ENCODE measurements around the gene IGF2R. TPM values are rescaled to one million over a fixed set of nuclear protein-coding genes. Genes with fewer than 3 reads are reported as not detected.
A peak's percentile ranks its signal among the peaks of the same experiment; 100 is the strongest.

The IGF2R gene
- total RNA-seq, 1 experiment from 2014 or later: 31.5 TPM

- Histone ChIP-seq H3K27me3 (ENCODE audit: low read length) (no peaks in the 10 kb centered on the region), H3K9me2 (replicated peaks; ENCODE audit: low read length) (no peaks in the 10 kb centered on the region), H3K4me2 (ENCODE audit: low read length) (peak overlapping the region; percentile 82), H3K9me3 (ENCODE audit: low read length) (no peaks in the 10 kb centered on the region), H3K9ac (ENCODE audit: low read length) (peak overlapping the region; percentile 84), H3K4me3 (ENCODE audit: low read length) (peak overlapping the region; percentile 60), H3K36me3 (ENCODE audit: low read depth, low read length) (peaks cover 35% of the 10 kb centered on the region), H3K79me2 (ENCODE audit: low read length) (peaks cover 17% of the 10 kb centered on the region; the same call in 1 of the 2 replicates), H3K27ac (ENCODE audit: low read length) (peak overlapping the region; percentile 99), H4K20me1 (ENCODE audit: low read length) (no peaks in the 10 kb centered on the region), H3F3A (ENCODE audit: low read length, unreplicated experiment) (peaks cover 6% of the 10 kb centered on the region), H2AFZ (ENCODE audit: low read length) (no peak overlapping the region), H3K4me1 (ENCODE audit: insufficient read depth, low read length) (peaks cover 43% of the 10 kb centered on the region)
- POLR2A ChIA-PET (ENCODE audit: unreplicated experiment): interaction anchor here (0.7 kb wide), 1 partner anchor 63 kb away, joined by 5 read pairs; no protein-coding TSS in a partner anchor
- DNase-seq (peak; percentile 80), ATAC-seq (peak; percentile 80)
- no peak for TF ChIP-seq EZH2 (IDR thresholded peaks at IDR 0.05; ENCODE audit: low read length, unreplicated experiment)
- TF ChIP-seq EZH2phosphoT487 (IDR thresholded peaks at IDR 0.05; ENCODE audit: borderline replicate concordance, low read length): no peak
- TF ChIP-seq, protein P1, sequence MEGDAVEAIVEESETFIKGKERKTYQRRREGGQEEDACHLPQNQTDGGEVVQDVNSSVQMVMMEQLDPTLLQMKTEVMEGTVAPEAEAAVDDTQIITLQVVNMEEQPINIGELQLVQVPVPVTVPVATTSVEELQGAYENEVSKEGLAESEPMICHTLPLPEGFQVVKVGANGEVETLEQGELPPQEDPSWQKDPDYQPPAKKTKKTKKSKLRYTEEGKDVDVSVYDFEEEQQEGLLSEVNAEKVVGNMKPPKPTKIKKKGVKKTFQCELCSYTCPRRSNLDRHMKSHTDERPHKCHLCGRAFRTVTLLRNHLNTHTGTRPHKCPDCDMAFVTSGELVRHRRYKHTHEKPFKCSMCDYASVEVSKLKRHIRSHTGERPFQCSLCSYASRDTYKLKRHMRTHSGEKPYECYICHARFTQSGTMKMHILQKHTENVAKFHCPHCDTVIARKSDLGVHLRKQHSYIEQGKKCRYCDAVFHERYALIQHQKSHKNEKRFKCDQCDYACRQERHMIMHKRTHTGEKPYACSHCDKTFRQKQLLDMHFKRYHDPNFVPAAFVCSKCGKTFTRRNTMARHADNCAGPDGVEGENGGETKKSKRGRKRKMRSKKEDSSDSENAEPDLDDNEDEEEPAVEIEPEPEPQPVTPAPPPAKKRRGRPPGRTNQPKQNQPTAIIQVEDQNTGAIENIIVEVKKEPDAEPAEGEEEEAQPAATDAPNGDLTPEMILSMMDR (conservative IDR thresholded peaks at IDR 0.05; ENCODE audit: low read depth, low read length): no peak
- CTCF ChIA-PET: no interaction called here
- intact Hi-C loops (cut with micrococcal nuclease): loop anchor here (2.0 to 5.0 kb wide), 2 partner anchors 70 to 179 kb away; no protein-coding TSS in a partner anchor
- BruUV-seq (replicated peaks): no TSS peak
Observed at GRCh38 chr6:160042014-160042773, 73.3 kb downstream of the IGF2R start.

DNA sequence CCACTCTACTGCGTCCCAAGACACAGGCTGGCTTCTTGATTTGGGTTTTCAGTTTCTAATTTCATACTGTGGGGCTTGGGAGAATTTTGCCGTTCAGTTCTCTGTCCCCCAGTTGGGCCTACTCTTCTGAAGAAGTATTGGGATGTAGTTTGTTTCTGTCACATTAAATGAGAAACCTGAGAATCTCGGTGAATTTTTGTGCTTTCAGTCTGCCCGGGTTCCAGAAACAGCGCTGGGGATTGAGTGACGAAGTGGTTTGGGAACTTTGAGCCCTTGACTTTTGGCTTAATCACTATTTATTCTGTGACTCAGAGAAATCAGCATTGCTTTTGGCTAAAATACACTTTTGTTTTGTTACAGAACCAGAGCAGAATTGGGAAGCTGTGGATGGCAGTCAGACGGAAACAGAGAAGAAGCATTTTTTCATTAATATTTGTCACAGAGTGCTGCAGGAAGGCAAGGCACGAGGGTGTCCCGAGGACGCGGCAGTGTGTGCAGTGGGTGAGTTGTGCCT, 74.0 kb downstream of the IGF2R start:
- Histone ChIP-seq H3F3A (ENCODE audit: low read length, unreplicated experiment) (peaks cover 6% of the 10 kb centered on the region), H3K36me3 (ENCODE audit: low read depth, low read length) (peaks cover 37% of the 10 kb centered on the region), H3K27ac (ENCODE audit: low read length) (peak overlapping the region; percentile 99), H3K4me2 (ENCODE audit: low read length) (peak overlapping the region; percentile 82), H2AFZ (ENCODE audit: low read length) (no peak overlapping the region), H3K9me3 (ENCODE audit: low read length) (no peaks in the 10 kb centered on the region), H4K20me1 (ENCODE audit: low read length) (no peaks in the 10 kb centered on the region), H3K27me3 (ENCODE audit: low read length) (no peaks in the 10 kb centered on the region), H3K4me1 (ENCODE audit: insufficient read depth, low read length) (peaks cover 36% of the 10 kb centered on the region), H3K9ac (ENCODE audit: low read length) (peak overlapping the region; percentile 84), H3K4me3 (ENCODE audit: low read length) (peak overlapping the region; percentile 60), H3K9me2 (replicated peaks; ENCODE audit: low read length) (no peaks in the 10 kb centered on the region), H3K79me2 (ENCODE audit: low read length) (peaks cover 11% of the 10 kb centered on the region; the same call in 1 of the 2 replicates)
- peak; percentile 65 for ATAC-seq
- POLR2A ChIA-PET (ENCODE audit: unreplicated experiment): no interaction called here
- no peak for TF ChIP-seq EZH2 (IDR thresholded peaks at IDR 0.05; ENCODE audit: low read length, unreplicated experiment)
- TF ChIP-seq EZH2phosphoT487 (IDR thresholded peaks at IDR 0.05; ENCODE audit: borderline replicate concordance, low read length): no peak
- TF ChIP-seq, protein P1 (conservative IDR thresholded peaks at IDR 0.05; ENCODE audit: low read depth, low read length): no peak
- CTCF ChIA-PET: no interaction called here
- BruUV-seq (replicated peaks): no TSS peak
- intact Hi-C loops (cut with micrococcal nuclease): loop anchor here (2.0 to 5.0 kb wide), 2 partner anchors 71 to 180 kb away; no protein-coding TSS in a partner anchor
- peak; percentile 85 for DNase-seq
